Measurements from ENCODE around the gene GPRASP1.
"Not testable (repeated sequence)": the region's sequence is repeated elsewhere in the genome, so short reads cannot be mapped to it uniquely, and the experiment has no call there.

GPRASP1 gene, protein sequence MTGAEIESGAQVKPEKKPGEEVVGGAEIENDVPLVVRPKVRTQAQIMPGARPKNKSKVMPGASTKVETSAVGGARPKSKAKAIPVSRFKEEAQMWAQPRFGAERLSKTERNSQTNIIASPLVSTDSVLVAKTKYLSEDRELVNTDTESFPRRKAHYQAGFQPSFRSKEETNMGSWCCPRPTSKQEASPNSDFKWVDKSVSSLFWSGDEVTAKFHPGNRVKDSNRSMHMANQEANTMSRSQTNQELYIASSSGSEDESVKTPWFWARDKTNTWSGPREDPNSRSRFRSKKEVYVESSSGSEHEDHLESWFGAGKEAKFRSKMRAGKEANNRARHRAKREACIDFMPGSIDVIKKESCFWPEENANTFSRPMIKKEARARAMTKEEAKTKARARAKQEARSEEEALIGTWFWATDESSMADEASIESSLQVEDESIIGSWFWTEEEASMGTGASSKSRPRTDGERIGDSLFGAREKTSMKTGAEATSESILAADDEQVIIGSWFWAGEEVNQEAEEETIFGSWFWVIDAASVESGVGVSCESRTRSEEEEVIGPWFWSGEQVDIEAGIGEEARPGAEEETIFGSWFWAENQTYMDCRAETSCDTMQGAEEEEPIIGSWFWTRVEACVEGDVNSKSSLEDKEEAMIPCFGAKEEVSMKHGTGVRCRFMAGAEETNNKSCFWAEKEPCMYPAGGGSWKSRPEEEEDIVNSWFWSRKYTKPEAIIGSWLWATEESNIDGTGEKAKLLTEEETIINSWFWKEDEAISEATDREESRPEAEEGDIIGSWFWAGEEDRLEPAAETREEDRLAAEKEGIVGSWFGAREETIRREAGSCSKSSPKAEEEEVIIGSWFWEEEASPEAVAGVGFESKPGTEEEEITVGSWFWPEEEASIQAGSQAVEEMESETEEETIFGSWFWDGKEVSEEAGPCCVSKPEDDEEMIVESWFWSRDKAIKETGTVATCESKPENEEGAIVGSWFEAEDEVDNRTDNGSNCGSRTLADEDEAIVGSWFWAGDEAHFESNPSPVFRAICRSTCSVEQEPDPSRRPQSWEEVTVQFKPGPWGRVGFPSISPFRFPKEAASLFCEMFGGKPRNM (N-terminal part only)

DNA sequence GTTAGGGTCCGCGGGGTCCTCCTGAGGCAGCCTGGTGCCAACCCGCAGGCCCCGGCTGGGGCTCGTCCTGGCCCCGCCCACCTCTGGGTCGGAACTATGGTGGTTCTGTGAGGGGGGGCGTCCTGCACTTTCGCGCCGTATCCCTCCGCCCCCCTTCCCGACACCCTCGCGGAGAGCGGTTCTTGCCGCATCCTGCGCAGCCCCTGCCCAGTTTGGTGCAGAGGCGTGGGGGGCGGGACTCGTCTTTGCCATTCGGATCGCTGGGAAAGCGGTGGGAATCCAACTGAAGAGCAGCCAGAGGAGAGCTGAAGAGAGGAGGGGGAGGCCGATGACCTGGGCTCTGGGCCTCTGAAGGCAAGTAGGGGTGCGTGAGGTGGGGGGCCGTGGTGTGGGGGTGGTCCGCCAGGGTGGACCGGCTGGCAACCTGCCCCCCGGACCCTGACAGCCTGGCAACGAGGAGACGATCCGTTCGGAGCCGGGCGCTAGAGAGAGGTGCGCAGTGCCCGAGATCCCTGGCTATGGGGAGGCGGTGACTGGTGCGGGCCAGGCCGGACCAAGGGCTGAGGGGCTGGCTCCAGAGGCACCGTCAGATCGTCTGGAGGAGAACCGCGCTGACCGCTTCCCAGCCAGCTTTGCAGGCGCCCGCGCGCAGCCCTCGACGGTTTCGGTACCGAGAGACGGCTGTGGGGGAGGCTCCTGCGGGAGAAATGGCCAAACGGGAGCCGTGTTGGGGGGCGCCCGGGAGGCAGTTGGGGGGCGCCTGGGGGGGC is at the start of gene GPRASP1:
Gene GPRASP1, plus strand, starts transcription at position 242 of the 770 bp plus-strand sequence. CDS start 2,431 bp downstream, outside the sequence.
- no peak for DNase-seq (ENCODE audit: low read depth in 2 of 2)

GRCh38 chrX:102604327-102604726 is 47.0 kb upstream of the GPRASP1 start:
- no peak for DNase-seq (ENCODE audit: low read depth in 2 of 2)

GRCh38 chrX:102606115-102606514 is 45.2 kb upstream of the GPRASP1 start:
- DNase-seq (ENCODE audit: low read depth in 2 of 2) = no peak

- DNase-seq (ENCODE audit: low read depth in 2 of 2) = no peak
Observed at GRCh38 chrX:102610905-102611304, 40.4 kb upstream of the GPRASP1 start.

- no peak for DNase-seq (ENCODE audit: low read depth in 2 of 2)
Observed at GRCh38 chrX:102624105-102624504, 27.2 kb upstream of the GPRASP1 start.

- no peak for DNase-seq (ENCODE audit: low read depth in 2 of 2)
Observed at GRCh38 chrX:102627640-102628039, 23.6 kb upstream of the GPRASP1 start.

- DNase-seq (ENCODE audit: low read depth in 2 of 2) = no peak
Observed at GRCh38 chrX:102637561-102637960, 13.7 kb upstream of the GPRASP1 start.

- DNase-seq (ENCODE audit: low read depth in 2 of 2) = no peak
Observed at GRCh38 chrX:102650903-102651241, 411 bp upstream of the GPRASP1 start.

DNA sequence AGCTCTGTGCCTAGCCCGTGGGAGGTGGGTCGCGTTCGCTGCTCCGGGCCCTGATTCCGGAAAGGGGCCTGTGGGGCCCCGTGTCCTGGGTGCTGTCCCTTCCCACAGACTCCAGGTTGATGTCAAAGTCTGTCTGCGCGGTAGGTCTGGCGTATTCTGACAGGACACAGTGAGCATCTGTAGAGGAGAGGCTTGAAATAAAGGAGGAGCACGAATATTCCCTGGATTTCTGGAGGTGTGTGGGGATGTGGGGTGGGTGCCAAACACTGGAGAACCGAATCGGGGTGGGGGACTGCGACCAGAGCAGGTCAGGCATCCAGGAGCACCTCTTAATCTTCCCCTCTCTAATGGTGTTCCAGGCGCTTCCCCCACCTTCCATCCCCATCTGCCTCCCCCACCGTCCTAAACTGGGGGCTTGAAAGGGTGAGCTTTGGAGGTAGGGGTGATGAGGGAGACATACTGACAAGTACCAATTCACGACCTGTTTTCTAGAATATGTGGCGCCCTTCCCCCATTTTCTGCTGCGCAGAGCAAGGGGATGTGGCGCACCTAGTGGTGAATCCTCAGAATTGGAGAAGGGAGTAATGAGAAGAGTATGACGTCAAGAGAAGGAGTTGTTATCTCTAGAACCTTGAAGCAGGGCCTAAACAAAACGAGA is 877 bp downstream of the GPRASP1 start:
- no peak for DNase-seq (ENCODE audit: low read depth in 2 of 2)

DNA sequence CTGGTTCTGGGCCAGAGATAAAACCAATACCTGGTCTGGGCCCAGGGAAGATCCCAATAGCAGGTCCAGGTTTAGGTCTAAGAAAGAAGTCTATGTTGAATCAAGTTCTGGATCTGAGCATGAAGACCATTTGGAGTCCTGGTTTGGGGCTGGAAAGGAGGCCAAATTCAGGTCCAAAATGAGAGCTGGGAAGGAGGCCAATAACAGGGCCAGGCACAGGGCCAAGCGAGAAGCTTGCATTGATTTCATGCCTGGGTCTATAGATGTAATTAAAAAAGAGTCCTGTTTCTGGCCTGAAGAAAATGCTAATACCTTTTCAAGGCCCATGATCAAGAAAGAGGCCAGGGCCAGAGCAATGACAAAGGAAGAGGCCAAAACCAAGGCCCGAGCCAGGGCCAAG is 3.4 kb downstream of the GPRASP1 start:
- DNase-seq (ENCODE audit: low read depth in 2 of 2) = no peak

- DNase-seq (ENCODE audit: low read depth in 2 of 2) = no peak
Observed at GRCh38 chrX:102658556-102658955, 7.3 kb downstream of the GPRASP1 start.

DNA sequence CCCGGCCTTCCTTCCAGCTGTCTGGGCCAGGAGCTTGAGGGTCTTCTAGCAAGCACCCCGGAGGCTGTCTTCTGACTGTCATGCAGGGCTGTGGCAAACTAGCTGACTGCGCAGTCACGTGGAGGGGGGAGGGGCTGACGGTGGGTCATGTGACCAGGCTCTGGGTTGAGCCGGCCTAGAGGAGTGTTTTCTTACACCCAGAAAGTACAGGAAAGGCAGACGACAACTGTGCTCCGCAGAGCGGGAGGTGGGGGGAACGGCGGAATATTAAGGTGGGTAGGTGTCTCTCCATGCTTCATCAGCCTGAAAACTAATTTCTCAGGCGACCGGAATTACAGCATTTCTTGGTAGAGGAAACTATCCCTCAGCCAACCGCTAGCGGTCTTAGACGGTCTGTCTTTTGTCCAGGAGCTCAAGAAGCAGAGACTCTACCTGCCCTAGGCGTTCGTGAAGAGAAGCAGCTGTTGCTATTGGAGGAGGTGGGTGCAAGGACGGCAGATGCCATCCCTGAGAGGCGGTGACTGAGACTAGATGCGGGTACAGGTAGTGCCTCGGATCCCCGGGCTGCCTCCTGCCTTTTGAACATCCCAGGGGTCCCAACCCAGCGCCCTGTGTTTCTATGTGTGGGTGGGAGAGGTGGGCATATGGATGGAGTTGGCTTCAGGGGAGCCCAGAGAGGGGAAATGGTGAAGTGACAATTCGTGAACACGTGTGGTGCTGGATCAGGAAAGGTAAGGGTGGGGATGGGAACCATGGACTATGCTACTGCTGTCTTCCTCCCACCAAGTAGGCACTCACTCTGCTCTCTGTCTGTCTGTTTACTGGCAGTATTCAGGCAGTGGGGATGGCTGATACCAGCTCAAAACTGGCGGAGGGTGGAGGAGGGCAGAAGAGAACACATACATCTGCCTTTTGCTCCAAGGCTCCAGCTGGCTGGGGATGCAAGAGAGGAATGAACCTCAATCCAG is 8.8 kb downstream of the GPRASP1 start:
- DNase-seq (ENCODE audit: low read depth in 2 of 2) = no peak

- not testable (repeated sequence) for DNase-seq (ENCODE audit: low read depth in 2 of 2)
Observed at GRCh38 chrX:102663820-102664219, 12.5 kb downstream of the GPRASP1 start.

- DNase-seq (ENCODE audit: low read depth in 2 of 2) = not testable (repeated sequence)
Observed at GRCh38 chrX:102667034-102667433, 15.8 kb downstream of the GPRASP1 start.

DNA sequence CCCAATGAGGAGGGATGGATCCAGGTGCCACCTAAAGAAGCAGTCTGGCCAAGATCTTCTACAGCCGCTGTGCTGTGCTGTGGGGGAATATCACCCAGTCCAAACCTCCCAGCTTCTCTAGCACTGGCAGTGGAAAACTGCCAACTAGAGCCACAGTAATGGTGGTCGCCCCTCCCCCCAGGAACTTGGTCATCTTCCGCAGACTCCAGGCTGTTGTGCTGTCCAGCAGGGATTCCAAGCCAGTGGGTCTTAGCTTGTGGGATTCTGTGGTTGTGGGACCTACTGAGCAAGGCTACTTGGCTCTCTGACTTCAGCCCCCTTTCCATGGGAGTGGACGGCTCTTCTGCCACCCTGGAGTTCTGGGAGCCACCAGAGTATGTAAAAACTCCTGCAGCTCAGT is 18.2 kb downstream of the GPRASP1 start:
- no peak for DNase-seq (ENCODE audit: low read depth in 2 of 2)

GRCh38 chrX:102672856-102673255 is 21.6 kb downstream of the GPRASP1 start:
- DNase-seq (ENCODE audit: low read depth in 2 of 2) = no peak

DNA sequence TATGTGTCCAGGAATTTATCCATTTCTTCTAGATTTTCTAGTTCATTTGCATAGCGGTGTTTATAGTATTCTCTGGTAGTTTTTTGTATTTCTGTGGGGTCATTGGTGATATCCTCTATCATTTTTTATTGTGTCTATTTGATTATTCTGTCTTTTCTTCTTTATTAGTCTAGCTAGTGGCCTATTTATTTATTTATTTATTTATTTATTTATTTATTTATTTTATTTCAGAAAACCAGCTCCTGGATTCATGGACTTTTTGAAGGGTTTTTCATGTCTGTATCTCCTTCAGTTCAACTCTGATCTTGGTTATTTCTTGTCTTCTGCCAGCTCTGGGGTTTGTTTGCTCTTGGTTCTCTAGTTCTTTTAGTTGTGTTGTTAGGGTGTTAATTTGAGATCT is 26.2 kb downstream of the GPRASP1 start:
- not testable (repeated sequence) for DNase-seq (ENCODE audit: low read depth in 2 of 2)

DNA sequence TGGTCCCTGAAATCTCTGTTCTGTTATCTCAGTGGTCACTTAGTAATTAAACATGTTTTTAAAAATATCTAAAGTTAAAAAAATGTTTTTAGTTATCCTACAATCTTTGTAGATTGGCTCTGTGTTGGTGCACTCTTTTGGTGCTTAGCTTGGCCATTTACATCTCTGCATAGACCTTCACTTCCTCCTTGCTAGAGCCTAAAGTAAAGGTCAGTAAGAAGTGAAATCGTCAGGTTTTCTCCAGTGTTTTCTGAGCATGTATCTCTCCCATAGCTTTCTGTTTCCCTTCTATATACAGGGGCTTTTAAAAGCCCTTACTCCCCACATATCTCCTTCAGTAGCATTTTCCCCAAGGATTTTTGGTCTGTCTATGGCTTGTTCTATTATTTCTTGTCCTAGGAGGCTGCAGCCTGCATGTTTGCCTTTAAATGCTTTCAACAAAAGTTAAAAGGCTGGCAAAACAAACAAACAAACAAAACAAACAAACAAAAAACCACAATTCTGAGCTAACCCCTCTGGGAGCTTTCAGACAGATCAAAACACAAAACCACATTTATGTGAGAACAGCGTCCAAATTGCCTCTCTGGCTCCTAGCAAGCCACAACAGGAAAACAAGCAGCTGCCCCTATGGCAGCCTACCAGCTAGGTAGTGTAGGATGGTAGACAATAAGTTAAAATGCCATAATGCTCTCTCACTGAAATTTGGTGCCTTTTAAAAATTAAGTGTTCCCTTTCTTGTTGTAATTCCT is 33.7 kb downstream of the GPRASP1 start:
- DNase-seq (ENCODE audit: low read depth in 2 of 2) = no peak

DNA sequence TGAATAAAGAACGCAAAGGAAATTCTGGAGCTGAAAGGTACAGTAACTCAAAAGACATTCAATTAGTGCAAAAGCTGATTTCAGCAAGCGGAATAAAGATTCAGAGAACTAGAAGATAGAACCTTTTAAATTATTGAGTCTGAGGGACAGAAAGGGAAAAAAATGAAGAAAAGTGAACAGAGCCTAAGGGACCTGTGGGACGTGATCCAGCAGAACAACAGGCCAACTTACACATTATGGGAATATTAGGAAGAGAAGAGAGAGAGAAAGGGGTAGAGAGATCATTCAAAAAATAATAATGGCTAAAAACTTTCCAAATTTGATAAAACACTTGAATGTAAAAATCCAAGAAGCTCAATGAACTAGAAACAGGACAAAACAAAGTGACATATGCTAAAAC is 43.5 kb downstream of the GPRASP1 start:
- DNase-seq (ENCODE audit: low read depth in 2 of 2) = no peak
